Measurements from ENCODE around the gene BAX. TPM values are rescaled to one million over a fixed set of nuclear protein-coding genes. Genes with fewer than 3 reads are reported as not detected.
"Not testable (repeated sequence)": the region's sequence is repeated elsewhere in the genome, so short reads cannot be mapped to it uniquely, and the experiment has no call there.

BAX gene
- total RNA-seq, 2 donors from 2014 or later, result 44.6 to 53.4 TPM

GRCh38 chr19:48926909-48927308 lies 27.8 kb upstream of the BAX start:
- intact Hi-C loops (cut with DNase I), result no loop called here
- DNase-seq (ENCODE audit: low spot score), result peak; percentile 86

GRCh38 chr19:48927692-48928091 lies 27.0 kb upstream of the BAX start:
- intact Hi-C loops (cut with DNase I); DNase-seq (ENCODE audit: low spot score): not testable (repeated sequence)

- no peak for DNase-seq (ENCODE audit: low spot score)
- intact Hi-C loops (cut with DNase I), result no loop called here
These were observed 26.3 kb upstream of the BAX start for GRCh38 chr19:48928164-48929025.

GRCh38 chr19:48933382-48933932 lies 21.2 kb upstream of the BAX start, which contains the start of gene DHDH:
DHDH (plus strand) TSS chr19:48933699; CDS start chr19:48933722, 23 bp downstream.
- peak; percentile 85 for DNase-seq (ENCODE audit: low spot score)
- intact Hi-C loops (cut with DNase I), result no loop called here

- intact Hi-C loops (cut with DNase I), result no loop called here
- DNase-seq (ENCODE audit: low spot score), result no peak
These were observed 19.8 kb upstream of the BAX start for GRCh38 chr19:48934837-48935236.

GRCh38 chr19:48935864-48936263 lies 18.8 kb upstream of the BAX start:
- intact Hi-C loops (cut with DNase I), result no loop called here
- no peak for DNase-seq (ENCODE audit: low spot score)

- intact Hi-C loops (cut with DNase I), result no loop called here
- DNase-seq (ENCODE audit: low spot score), result no peak
These were observed 16.4 kb upstream of the BAX start for GRCh38 chr19:48938256-48938655.

GRCh38 chr19:48940902-48941301 lies 13.8 kb upstream of the BAX start:
- intact Hi-C loops (cut with DNase I), result no loop called here
- DNase-seq (ENCODE audit: low spot score), result no peak

GRCh38 chr19:48943081-48943480 lies 11.6 kb upstream of the BAX start:
- DNase-seq (ENCODE audit: low spot score), result no peak
- intact Hi-C loops (cut with DNase I), result no loop called here

GRCh38 chr19:48945415-48945814 lies 9.3 kb upstream of the BAX start:
- intact Hi-C loops (cut with DNase I), result no loop called here
- no peak for DNase-seq (ENCODE audit: low spot score)

- intact Hi-C loops (cut with DNase I), result no loop called here
- no peak for DNase-seq (ENCODE audit: low spot score)
These were observed 8.9 kb upstream of the BAX start for GRCh38 chr19:48945817-48946216.

GRCh38 chr19:48946463-48947257 lies 8.0 kb upstream of the BAX start:
- intact Hi-C loops (cut with DNase I), result no loop called here
- no peak for DNase-seq (ENCODE audit: low spot score)

- intact Hi-C loops (cut with DNase I), result no loop called here
- no peak for DNase-seq (ENCODE audit: low spot score)
These were observed 7.5 kb upstream of the BAX start for GRCh38 chr19:48947258-48947542.

GRCh38 chr19:48950159-48950558 lies 4.5 kb upstream of the BAX start:
- intact Hi-C loops (cut with DNase I), result loop anchor here in 1 of 2 donors (10.0 kb wide), 1 partner anchor 55 kb away; the partner anchor contains the start of gene TULP2
- DNase-seq (ENCODE audit: low spot score), result no peak

- intact Hi-C loops (cut with DNase I), result loop anchor here in 1 of 2 donors (10.0 kb wide), 1 partner anchor 56 kb away; the partner anchor contains the start of gene TULP2
- DNase-seq (ENCODE audit: low spot score), result no peak
These were observed 3.7 kb upstream of the BAX start for GRCh38 chr19:48950830-48951519.

- intact Hi-C loops (cut with DNase I), result loop anchor here in 1 of 2 donors (10.0 kb wide), 1 partner anchor 58 kb away; the partner anchor contains the start of gene TULP2
- no peak for DNase-seq (ENCODE audit: low spot score)
These were observed 1.5 kb upstream of the BAX start for GRCh38 chr19:48953141-48953540.

- DNase-seq (ENCODE audit: low spot score), result no peak
- intact Hi-C loops (cut with DNase I), result loop anchor here in 1 of 2 donors (10.0 kb wide), 1 partner anchor 59 kb away; the partner anchor contains the start of gene TULP2
These were observed 583 bp upstream of the BAX start for GRCh38 chr19:48953990-48954594.

GRCh38 chr19:48955308-48955958 lies 758 bp downstream of the BAX start:
- DNase-seq (ENCODE audit: low spot score), result peak; percentile 80
- intact Hi-C loops (cut with DNase I), result loop anchor here in 1 of 2 donors (10.0 kb wide), 1 partner anchor 61 kb away; the partner anchor contains the start of gene TULP2
